Esophagus squamous epithelium (tissue), 5 donors: ENCODE data around the gene CATSPERB. TPM values are rescaled to one million over a fixed set of nuclear protein-coding genes. Genes with fewer than 3 reads are reported as not detected.
"Not testable (repeated sequence)": the region's sequence is repeated elsewhere in the genome, so short reads cannot be mapped to it uniquely, and the experiment has no call there.

Experiments
- DNase-seq: peaks from one replicate; lab custom pipeline; 2025; lab: John Stamatoyannopoulos, UW
- H3K27ac ChIP-seq, 4 donors: fragments of 200-600 bp; sonication (generic); one replicate each; pipeline ENCODE4 v1.5.1; 2016 to 2019; ENCODE audit warnings: mild to moderate bottlenecking in 1 of 4
- H3K27me3 ChIP-seq, 4 donors: fragments of 200-600 bp; sonication (generic); 1 replicate in 3 of 4; 2 replicates in 1 of 4; pipeline versions ENCODE4 v1.5.1 to v1.6.0; 2017 to 2021; ENCODE audit warnings: antibody characterized with exemption in 1 of 4
- H3K36me3 ChIP-seq, 3 donors: fragments of 200-600 bp; sonication (generic); one replicate each; pipeline ENCODE4 v1.5.1; 2016 to 2019
- H3K4me1 ChIP-seq, 3 donors: fragments of 200-600 bp; sonication (generic); one replicate each; pipeline ENCODE4 v1.5.1; 2017 to 2019
- H3K4me3 ChIP-seq, 4 donors: fragments of 200-600 bp; sonication (generic); 1 replicate in 3 of 4; 2 replicates in 1 of 4; pipeline ENCODE4 v1.5.1; 2016 to 2019; ENCODE audit warnings: mild to moderate bottlenecking in 2 of 4, moderate library complexity in 1 of 4
- H3K9me3 ChIP-seq, 3 donors: fragments of 200-600 bp; sonication (generic); one replicate each; pipeline ENCODE4 v1.5.1; 2016 to 2019
- CTCF ChIP-seq, 6 experiments: fragments of 450-650 bp in 4 of 6; fragments of 200-600 bp in 2 of 6; sonication (generic) in 2 of 6; IDR thresholded peaks; one replicate each; pipeline ENCODE4 v1.5.1; 2016 to 2019; ENCODE audit warnings: antibody characterized with exemption in 6 of 6, mild to moderate bottlenecking in 4 of 6, moderate library complexity in 4 of 6
- POLR2A ChIP-seq, 4 donors: fragments of 450-650 bp; IDR thresholded peaks; one replicate each; pipeline ENCODE4 v1.6.1; 2017; ENCODE audit warnings: antibody characterized with exemption in 4 of 4, mild to moderate bottlenecking in 4 of 4, moderate library complexity in 3 of 4
- WGBS, 2 donors: methylation state at CpG; one replicate each; pipeline ENCODE4 v1.1.5; 2018; 5-methylcytosine and 5-hydroxymethylcytosine counted together
- intact Hi-C: fragments of 100-400 bp; cut with DNase I; formaldehyde crosslinking; loops from one replicate; pipeline ENCODE4 v1.15.0; 2022
- total RNA-seq, 4 donors: library from RNA; depleted of rRNA; stranded (reverse); fragments of >200 nt; gene quantifications; one replicate each; pipeline ENCODE4 v1.1.0, GENCODE V29; 2016
- donor health status: DM: yes; HTN: yes; CAD: no.

CATSPERB gene
- total RNA-seq, 4 donors from 2014 or later, result 0.82 to 1.6 (median 0.99) TPM

DNA sequence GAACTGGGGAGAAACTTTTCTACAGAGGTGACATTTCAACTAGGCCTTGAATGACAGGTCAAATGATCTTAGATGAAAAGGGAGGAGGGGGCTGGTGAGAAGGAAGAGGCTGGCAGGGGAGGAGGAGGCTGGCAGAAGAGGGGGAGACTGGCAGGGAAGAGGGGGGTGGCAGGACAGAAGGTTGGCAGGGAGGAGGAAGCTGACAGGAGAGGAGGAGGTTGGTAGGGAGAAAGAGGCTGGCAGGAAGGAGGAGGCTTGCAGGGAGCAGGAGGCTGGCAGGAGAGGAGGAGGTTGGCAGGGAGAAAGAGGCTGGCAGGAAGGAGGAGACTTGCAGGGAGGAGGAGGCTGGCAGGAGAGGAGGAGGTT lies 158.4 kb downstream of the CATSPERB start:
- intact Hi-C loops, result no loop called here
- peak overlapping the region in 2 of 4 donors; percentile 50 to 64 for H3K4me3 ChIP-seq
- no peak overlapping the region for H3K27ac ChIP-seq
- no peaks in the 10 kb centered on the region for H3K36me3 ChIP-seq
- peaks cover 0 to 57% (median 0%) of the 10 kb centered on the region in 4 donors for H3K27me3 ChIP-seq
- no peak for TF ChIP-seq POLR2A (IDR thresholded peaks at IDR 0.05)
- TF ChIP-seq CTCF (IDR thresholded peaks at IDR 0.05), result no peak
- H3K9me3 ChIP-seq, result no peaks in the 10 kb centered on the region
- H3K4me1 ChIP-seq, result peaks cover 0 to 13% (median 0%) of the 10 kb centered on the region in 3 donors
- DNase-seq, result no peak

GRCh38 chr14:91570021-91570420 lies 161.9 kb downstream of the CATSPERB start:
- Histone ChIP-seq H3K4me1 (peaks cover 0 to 13% (median 0%) of the 10 kb centered on the region in 3 donors), H3K27me3 (peaks cover 0 to 35% (median 0%) of the 10 kb centered on the region in 4 donors), H3K4me3 (no peak overlapping the region), H3K9me3 (no peaks in the 10 kb centered on the region), H3K27ac (no peak overlapping the region), H3K36me3 (no peaks in the 10 kb centered on the region)
- intact Hi-C loops, result no loop called here
- DNase-seq, result no peak
- no peak for TF ChIP-seq CTCF (IDR thresholded peaks at IDR 0.05)
- no peak for TF ChIP-seq POLR2A (IDR thresholded peaks at IDR 0.05)
- WGBS, 2 donors, result 44 to 46% methylated on average over 1 of the region's 1 CpG

DNA sequence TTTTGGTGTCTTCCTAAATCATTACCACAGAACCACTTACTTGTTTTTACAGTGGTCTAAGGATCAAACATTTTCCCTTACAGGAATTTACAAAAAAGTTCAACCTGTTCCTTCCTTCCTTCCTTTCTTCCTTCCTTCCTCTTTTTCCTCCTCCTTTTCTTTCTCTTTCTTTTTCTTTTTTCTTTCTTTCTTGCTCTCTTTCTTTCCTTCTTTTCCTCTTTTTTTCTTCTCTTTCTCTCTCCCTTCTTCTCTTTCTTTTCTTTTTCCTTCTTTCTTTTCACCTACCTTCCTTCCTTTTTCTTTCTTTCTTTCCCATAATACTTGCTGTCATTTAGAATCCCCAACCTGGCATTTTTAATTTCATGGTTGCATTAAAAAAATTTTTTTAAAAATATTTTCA lies 162.6 kb downstream of the CATSPERB start:
- no peaks in the 10 kb centered on the region for H3K36me3 ChIP-seq
- no peaks in the 10 kb centered on the region for H3K9me3 ChIP-seq
- intact Hi-C loops, result no loop called here
- H3K27ac ChIP-seq, result no peak overlapping the region
- peaks cover 0 to 9% (median 0%) of the 10 kb centered on the region in 3 donors for H3K4me1 ChIP-seq
- H3K27me3 ChIP-seq, result peaks cover 0 to 28% (median 0%) of the 10 kb centered on the region in 4 donors
- DNase-seq, result no peak
- no peak overlapping the region for H3K4me3 ChIP-seq
- TF ChIP-seq CTCF (IDR thresholded peaks at IDR 0.05), result no peak
- TF ChIP-seq POLR2A (IDR thresholded peaks at IDR 0.05), result no peak

GRCh38 chr14:91568626-91569025 lies 163.3 kb downstream of the CATSPERB start:
- intact Hi-C loops, result no loop called here
- TF ChIP-seq POLR2A (IDR thresholded peaks at IDR 0.05), result no peak
- no peak for TF ChIP-seq CTCF (IDR thresholded peaks at IDR 0.05)
- Histone ChIP-seq H3K4me1 (peaks cover 0 to 2% (median 0%) of the 10 kb centered on the region in 3 donors), H3K9me3 (no peaks in the 10 kb centered on the region), H3K36me3 (no peaks in the 10 kb centered on the region), H3K27ac (no peak overlapping the region), H3K4me3 (no peak overlapping the region), H3K27me3 (peaks cover 0 to 21% (median 0%) of the 10 kb centered on the region in 4 donors)
- DNase-seq, result no peak
- 79 to 94% methylated on average over 2 to 3 of the region's 4 CpGs for WGBS, 2 donors

DNA sequence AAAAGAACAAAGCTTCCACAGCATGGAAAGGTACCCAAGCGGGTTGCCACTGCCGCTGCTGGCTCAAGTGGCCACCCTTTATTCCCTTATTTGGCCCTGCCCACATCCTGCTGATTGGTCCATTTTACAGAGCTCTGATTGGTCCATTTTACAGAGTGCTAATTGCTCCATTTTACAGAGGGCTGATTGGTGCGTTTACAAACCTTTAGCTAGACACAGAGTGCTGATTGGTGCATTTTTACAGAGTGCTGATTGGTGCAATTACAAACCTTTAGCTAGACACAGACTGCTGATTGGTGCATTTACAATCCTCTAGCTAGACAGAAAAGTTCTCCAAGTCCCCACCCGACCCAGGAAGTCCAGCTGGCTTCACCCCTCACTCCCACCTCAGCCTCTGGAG lies 164.1 kb downstream of the CATSPERB start:
- WGBS, 2 donors, result 50 to 67% methylated on average over 4 of the region's 4 CpGs

DNA sequence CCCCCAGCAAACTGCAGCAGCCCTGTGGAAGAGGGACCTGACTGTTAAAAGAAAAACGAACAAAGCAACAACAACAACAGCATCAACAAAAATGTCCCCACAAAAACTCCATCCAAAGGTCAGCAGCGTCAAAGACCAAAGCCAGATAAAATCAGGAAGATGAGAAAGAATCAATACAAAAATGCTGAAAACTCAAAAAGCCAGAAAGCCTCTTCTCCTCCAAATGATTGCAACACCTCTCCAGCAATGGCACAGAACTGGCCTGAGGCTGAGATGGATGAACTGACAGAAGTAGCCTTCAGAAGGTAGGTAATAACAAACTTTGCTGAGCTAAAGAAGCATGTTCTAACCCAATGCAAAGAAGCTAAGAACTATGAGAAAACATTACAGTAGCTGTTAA lies 176.4 kb downstream of the CATSPERB start:
- WGBS, 2 donors, result 78 to 79% methylated on average over 2 of the region's 2 CpGs

More for the DNA sequence above, 164.1 kb downstream of the CATSPERB start:
- H3K4me1 ChIP-seq, DNase-seq, H3K4me3 ChIP-seq, intact Hi-C loops, H3K36me3 ChIP-seq, H3K27ac ChIP-seq, H3K9me3 ChIP-seq: not testable (repeated sequence)
- peaks cover 0 to 17% (median 0%) of the 10 kb centered on the region in 4 donors for H3K27me3 ChIP-seq

More for the DNA sequence above, 176.4 kb downstream of the CATSPERB start:
- DNase-seq, result no peak
- Histone ChIP-seq H3K27ac (no peak overlapping the region), H3K9me3 (no peaks in the 10 kb centered on the region), H3K4me1 (no peaks in the 10 kb centered on the region), H3K36me3 (no peaks in the 10 kb centered on the region), H3K4me3 (no peak overlapping the region), H3K27me3 (peaks cover 0 to 16% (median 0%) of the 10 kb centered on the region in 4 donors)
- TF ChIP-seq POLR2A (IDR thresholded peaks at IDR 0.05) (no peak), CTCF (IDR thresholded peaks at IDR 0.05) (no peak)
- intact Hi-C loops, result no loop called here
